Measurements from ENCODE around the gene CELSR1. TPM values are rescaled to one million over a fixed set of nuclear protein-coding genes. Genes with fewer than 3 reads are reported as not detected.

Gene CELSR1
- total RNA-seq, 1 donor from 2014 or later: 27.6 TPM

- Histone ChIP-seq H3K9ac (ENCODE audit: low read length) (no peak overlapping the region), H3K4me1 (ENCODE audit: insufficient read depth, low read length) (no peaks in the 10 kb centered on the region), H2AFZ (ENCODE audit: low read depth, low read length) (no peak overlapping the region), H3K36me3 (ENCODE audit: insufficient read depth, low read length) (no peaks in the 10 kb centered on the region), H3K79me2 (ENCODE audit: insufficient read depth, low read length) (no peaks in the 10 kb centered on the region), H3K4me3 (ENCODE audit: insufficient read depth, low read depth, low read length) (no peak overlapping the region), H3K4me2 (ENCODE audit: low read length) (no peak overlapping the region), H3K27ac (ENCODE audit: low read depth, low read length) (no peak overlapping the region), H3K9me3 (ENCODE audit: insufficient read depth, low read depth, low read length) (no peaks in the 10 kb centered on the region), H3K27me3 (ENCODE audit: insufficient read depth, low read length) (peaks cover 6% of the 10 kb centered on the region), H4K20me1 (ENCODE audit: insufficient read depth, low read length) (peaks cover 29% of the 10 kb centered on the region)
- H3K36me3 Mint-ChIP-seq (ENCODE audit: low read depth, unreplicated experiment): peaks cover 2% of the 10 kb centered on the region
- no peaks in the 10 kb centered on the region for H3K9me3 Mint-ChIP-seq (ENCODE audit: unreplicated experiment)
- H3K27ac Mint-ChIP-seq (ENCODE audit: unreplicated experiment): no peak overlapping the region
- H3K4me1 Mint-ChIP-seq (ENCODE audit: low read depth, unreplicated experiment): peaks cover 26% of the 10 kb centered on the region
- H3K27me3 Mint-ChIP-seq (ENCODE audit: low read depth, unreplicated experiment): peaks cover 2% of the 10 kb centered on the region
- FAIRE-seq: no peak
- no peak for DNase-seq (ENCODE audit: low read depth)
- TF ChIP-seq CTCF (IDR thresholded peaks at IDR 0.05; ENCODE audit: insufficient read depth, low read depth, low read length) (no peak), EZH2 (IDR thresholded peaks at IDR 0.05; ENCODE audit: insufficient read depth, low read length) (no peak)
- no peak overlapping the region for H3K4me3 Mint-ChIP-seq (ENCODE audit: unreplicated experiment)
Measured at GRCh38 chr22:46451741-46452140, 85.7 kb downstream of the CELSR1 start.

DNA sequence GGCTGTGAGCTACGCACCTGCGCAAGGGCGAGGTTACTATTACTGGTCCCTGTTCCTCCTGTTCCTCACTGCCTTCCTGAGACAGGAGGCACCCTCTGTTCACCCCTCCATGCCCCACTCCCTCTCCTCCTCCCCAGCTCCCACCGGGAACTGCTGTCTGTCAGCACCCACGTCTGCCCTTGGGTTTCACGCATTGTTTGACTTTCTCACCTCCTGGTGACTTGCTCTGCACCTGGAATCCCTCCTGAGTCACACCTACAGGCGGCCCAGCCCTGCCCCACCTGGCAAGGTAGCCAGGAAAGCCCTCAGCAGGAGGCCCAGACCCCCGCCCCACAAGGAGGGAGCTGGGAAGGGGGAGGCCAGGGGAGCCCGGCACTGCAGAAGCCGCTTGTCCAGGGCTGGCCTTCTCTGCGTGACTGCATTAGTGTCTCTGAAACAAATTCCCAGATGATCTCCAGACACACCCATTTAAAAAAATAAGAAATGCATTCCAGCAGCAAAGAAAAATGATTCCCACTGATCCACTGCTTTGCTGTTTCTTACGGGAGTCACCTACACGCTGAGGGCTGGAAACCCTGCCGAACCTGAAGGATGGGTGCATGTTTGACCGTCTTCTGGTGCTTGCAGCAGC is 86.4 kb downstream of the CELSR1 start:
- Histone ChIP-seq H3K79me2 (ENCODE audit: insufficient read depth, low read length) (no peaks in the 10 kb centered on the region), H3K9me3 (ENCODE audit: insufficient read depth, low read depth, low read length) (no peaks in the 10 kb centered on the region), H4K20me1 (ENCODE audit: insufficient read depth, low read length) (peaks cover 29% of the 10 kb centered on the region), H3K9ac (ENCODE audit: low read length) (no peak overlapping the region), H3K36me3 (ENCODE audit: insufficient read depth, low read length) (no peaks in the 10 kb centered on the region), H3K27ac (ENCODE audit: low read depth, low read length) (no peak overlapping the region), H3K4me1 (ENCODE audit: insufficient read depth, low read length) (no peaks in the 10 kb centered on the region), H2AFZ (ENCODE audit: low read depth, low read length) (no peak overlapping the region), H3K4me2 (ENCODE audit: low read length) (no peak overlapping the region), H3K27me3 (ENCODE audit: insufficient read depth, low read length) (peaks cover 6% of the 10 kb centered on the region), H3K4me3 (ENCODE audit: insufficient read depth, low read depth, low read length) (no peak overlapping the region)
- no peak overlapping the region for H3K27ac Mint-ChIP-seq (ENCODE audit: unreplicated experiment)
- peaks cover 25% of the 10 kb centered on the region for H3K4me1 Mint-ChIP-seq (ENCODE audit: low read depth, unreplicated experiment)
- no peak for FAIRE-seq
- no peak overlapping the region for H3K4me3 Mint-ChIP-seq (ENCODE audit: unreplicated experiment)
- TF ChIP-seq CTCF (IDR thresholded peaks at IDR 0.05; ENCODE audit: insufficient read depth, low read depth, low read length) (no peak), EZH2 (IDR thresholded peaks at IDR 0.05; ENCODE audit: insufficient read depth, low read length) (no peak)
- peaks cover 2% of the 10 kb centered on the region for H3K36me3 Mint-ChIP-seq (ENCODE audit: low read depth, unreplicated experiment)
- H3K27me3 Mint-ChIP-seq (ENCODE audit: low read depth, unreplicated experiment): peaks cover 2% of the 10 kb centered on the region
- no peak for DNase-seq (ENCODE audit: low read depth)
- H3K9me3 Mint-ChIP-seq (ENCODE audit: unreplicated experiment): no peaks in the 10 kb centered on the region

DNA sequence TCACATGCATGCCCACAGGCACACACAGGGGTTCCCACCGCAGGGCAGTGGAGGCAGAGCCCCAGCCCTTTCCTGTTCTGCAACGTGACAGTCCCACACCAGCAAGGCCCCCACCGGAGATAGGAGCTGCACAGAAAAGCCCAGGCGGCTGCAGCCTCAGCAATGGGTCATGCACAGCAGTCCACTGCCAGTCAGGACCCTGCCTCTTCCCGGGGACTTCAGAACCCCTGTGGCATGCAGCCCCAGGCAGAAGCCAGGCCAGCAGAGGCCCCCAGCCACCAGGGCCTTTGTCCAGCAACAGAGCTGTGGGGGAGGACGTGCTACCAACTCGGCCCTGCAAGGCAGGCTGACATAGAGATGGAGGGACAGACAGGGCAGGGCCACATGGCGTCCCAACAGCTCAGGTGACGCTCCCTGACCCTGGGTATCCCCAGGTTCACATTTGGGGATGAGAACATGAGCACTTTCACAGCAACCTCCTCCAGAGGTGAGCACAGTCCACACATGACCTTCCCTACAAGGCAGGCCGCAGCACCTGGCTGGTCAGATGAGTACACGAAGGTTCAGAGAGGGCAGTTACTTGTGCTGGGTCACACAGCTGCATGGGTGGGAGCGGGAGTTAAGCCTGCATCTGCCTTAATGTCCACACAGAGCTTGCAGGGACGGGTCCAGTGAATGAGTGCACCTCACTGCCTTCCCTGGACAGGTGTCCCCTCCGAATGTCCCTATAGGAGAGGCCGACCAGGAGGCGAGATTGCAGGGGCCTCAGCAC is 87.3 kb downstream of the CELSR1 start:
- peaks cover 6% of the 10 kb centered on the region for H3K27me3 ChIP-seq (ENCODE audit: insufficient read depth, low read length)
- peaks cover 29% of the 10 kb centered on the region for H4K20me1 ChIP-seq (ENCODE audit: insufficient read depth, low read length)
- no peak overlapping the region for H3K4me3 Mint-ChIP-seq (ENCODE audit: unreplicated experiment)
- no peaks in the 10 kb centered on the region for H3K4me1 ChIP-seq (ENCODE audit: insufficient read depth, low read length)
- TF ChIP-seq CTCF (IDR thresholded peaks at IDR 0.05; ENCODE audit: insufficient read depth, low read depth, low read length): no peak
- no peak for TF ChIP-seq EZH2 (IDR thresholded peaks at IDR 0.05; ENCODE audit: insufficient read depth, low read length)
- no peak overlapping the region for H2AFZ ChIP-seq (ENCODE audit: low read depth, low read length)
- DNase-seq (ENCODE audit: low read depth) (no peak), FAIRE-seq (no peak)
- H3K27ac ChIP-seq (ENCODE audit: low read depth, low read length): no peak overlapping the region
- H3K36me3 Mint-ChIP-seq (ENCODE audit: low read depth, unreplicated experiment): peaks cover 2% of the 10 kb centered on the region
- H3K9ac ChIP-seq (ENCODE audit: low read length): no peak overlapping the region
- H3K27me3 Mint-ChIP-seq (ENCODE audit: low read depth, unreplicated experiment): peaks cover 2% of the 10 kb centered on the region
- no peaks in the 10 kb centered on the region for H3K9me3 ChIP-seq (ENCODE audit: insufficient read depth, low read depth, low read length)
- H3K9me3 Mint-ChIP-seq (ENCODE audit: unreplicated experiment): no peaks in the 10 kb centered on the region
- no peaks in the 10 kb centered on the region for H3K36me3 ChIP-seq (ENCODE audit: insufficient read depth, low read length)
- no peak overlapping the region for H3K4me2 ChIP-seq (ENCODE audit: low read length)
- no peak overlapping the region for H3K4me3 ChIP-seq (ENCODE audit: insufficient read depth, low read depth, low read length)
- peaks cover 23% of the 10 kb centered on the region for H3K4me1 Mint-ChIP-seq (ENCODE audit: low read depth, unreplicated experiment)
- no peaks in the 10 kb centered on the region for H3K79me2 ChIP-seq (ENCODE audit: insufficient read depth, low read length)
- H3K27ac Mint-ChIP-seq (ENCODE audit: unreplicated experiment): no peak overlapping the region
